T-cell (primary cell): ENCODE measurements around the gene DNAAF3. TPM values are rescaled to one million over a fixed set of nuclear protein-coding genes. Genes with fewer than 3 reads are reported as not detected.

ENCODE experiments used
- ATAC-seq, 4 experiments: fragments of 200-7000 bp in 3 of 4; fragments of 150-1000 bp in 1 of 4; cut with Tn5 transposase; replicated peaks in 1 of 4; 1 replicate in 3 of 4; 2 replicates in 1 of 4; pipeline ENCODE4 v1.10.0; 2021; ENCODE audit warnings: moderate library complexity in 3 of 4, mild to moderate bottlenecking in 2 of 4, moderate number of reproducible peaks in 1 of 4
- CTCF ChIA-PET, 2 donors: fragments of 300-600 bp; sonication (Branson Sonifier 250); formaldehyde crosslinking; loops; one replicate each; lab custom pipeline; 2022; ENCODE audit warnings: antibody characterized with exemption in 2 of 2; lab: Charles Lee
- POLR2A ChIA-PET, 2 donors: fragments of 300-600 bp; sonication (Branson Sonifier 250); formaldehyde crosslinking; loops; one replicate each; lab custom pipeline; 2022; ENCODE audit warnings: antibody characterized with exemption in 2 of 2; lab: Charles Lee
- DNase-seq, 35 experiments: peaks; one replicate each; pipeline versions ENCODE4 v3.0.0 to v3.0.0-alpha.2; 2013 to 2023
- H3K27ac ChIP-seq: one replicate; pipeline ENCODE4 v1.5.1; 2013; ENCODE audit warnings: low read length
- H3K27me3 ChIP-seq, 2 experiments: replicated peaks in 1 of 2; 1 replicate in 1 of 2; 2 replicates in 1 of 2; pipeline versions ENCODE4 v1.6.1 to v1.7.0; 2013; ENCODE audit warnings: low read length in 1 of 2, mixed read lengths in 1 of 2; ENCODE audit not compliant: control insufficient read depth in 2 of 2, insufficient read depth in 2 of 2; ENCODE audit errors: extremely low read depth in 1 of 2
- H3K36me3 ChIP-seq, 2 donors: 1 replicate in 1 of 2; 2 replicates in 1 of 2; pipeline versions ENCODE4 v1.6.1 to v1.7.0; 2013; ENCODE audit warnings: low read length in 1 of 2; ENCODE audit not compliant: control insufficient read depth in 2 of 2, insufficient read depth in 1 of 2; ENCODE audit errors: extremely low read depth in 1 of 2
- H3K4me1 ChIP-seq, 2 experiments: 1 replicate in 1 of 2; 2 replicates in 1 of 2; pipeline versions ENCODE4 v1.6.1 to v1.7.0; 2013; ENCODE audit warnings: low read length in 2 of 2, mixed read lengths in 1 of 2; ENCODE audit not compliant: insufficient read depth in 2 of 2, control insufficient read depth in 1 of 2; ENCODE audit errors: extremely low read depth in 1 of 2
- H3K4me3 ChIP-seq, 2 donors: 1 replicate in 1 of 2; 2 replicates in 1 of 2; pipeline versions ENCODE4 v1.5.1 to v1.7.0; 2013; ENCODE audit warnings: mild to moderate bottlenecking in 2 of 2, low read length in 1 of 2, moderate library complexity in 1 of 2; ENCODE audit not compliant: control insufficient read depth in 1 of 2; ENCODE audit errors: extremely low read depth in 1 of 2
- H3K9me3 ChIP-seq: 2 replicates; pipeline ENCODE4 v1.7.0; 2013
- H3K27ac Mint-ChIP-seq, 2 donors: one replicate each; pipeline ENCODE4 v1.8.0; 2020 to 2021; ENCODE audit warnings: mild to moderate bottlenecking in 2 of 2, mixed read lengths in 2 of 2
- H3K27me3 Mint-ChIP-seq, 2 donors: one replicate each; pipeline ENCODE4 v1.8.0; 2021 to 2022; ENCODE audit warnings: mixed read lengths in 2 of 2
- H3K36me3 Mint-ChIP-seq: one replicate; pipeline ENCODE4 v1.8.0; 2021; ENCODE audit warnings: mixed read lengths
- H3K4me1 Mint-ChIP-seq, 3 donors: one replicate each; pipeline ENCODE4 v1.8.0; 2020 to 2022; ENCODE audit warnings: mixed read lengths in 3 of 3, mild to moderate bottlenecking in 1 of 3
- H3K4me3 Mint-ChIP-seq, 3 donors: one replicate each; pipeline ENCODE4 v1.8.0; 2020 to 2022; ENCODE audit warnings: mild to moderate bottlenecking in 3 of 3, mixed read lengths in 3 of 3, moderate library complexity in 3 of 3
- H3K9me3 Mint-ChIP-seq, 3 donors: one replicate each; pipeline ENCODE4 v1.8.0; 2020 to 2022; ENCODE audit warnings: mixed read lengths in 3 of 3
- WGBS: methylation state at CpG from one replicate; pipeline ENCODE4 v1.1.5; 2013; ENCODE audit warnings: missing lambda C conversion rate; ENCODE audit not compliant: insufficient coverage; 5-methylcytosine and 5-hydroxymethylcytosine counted together
- total RNA-seq, 35 experiments: library from RNA in 6 of 35; stranded (reverse) in 6 of 35; fragments of 120-200 nt in 1 of 35; gene quantifications; one replicate each; pipeline versions ENCODE4 v1.2.1 to v1.2.4 and lab custom pipeline; 2013 to 2026

Gene DNAAF3
- total RNA-seq, 5 donors from 2014 or later (not counting 1 experiment from before 2014, with no cell fraction given) = not detected

- ChIA-PET POLR2A (no interaction called here), CTCF (no interaction called here)
- H3K9me3 Mint-ChIP-seq = no peaks in the 10 kb centered on the region
- H3K4me3 Mint-ChIP-seq = no peak overlapping the region
- 96% methylated on average over 10 of the region's 16 CpGs for WGBS
- DNase-seq (no peak), ATAC-seq (no peak)
- Histone ChIP-seq H3K4me3 (no peak overlapping the region), H3K27ac (no peak overlapping the region), H3K36me3 (no peaks in the 10 kb centered on the region), H3K9me3 (no peaks in the 10 kb centered on the region), H3K4me1 (no peaks in the 10 kb centered on the region), H3K27me3 (peaks cover 2 to 56% of the 10 kb centered on the region in 2 experiments)
- peaks cover 42 to 67% of the 10 kb centered on the region in 2 donors for H3K27me3 Mint-ChIP-seq
- H3K4me1 Mint-ChIP-seq = no peaks in the 10 kb centered on the region
- H3K27ac Mint-ChIP-seq = no peak overlapping the region
- no peaks in the 10 kb centered on the region for H3K36me3 Mint-ChIP-seq
These were observed 35.0 kb downstream of the DNAAF3 start for GRCh38 chr19:55131421-55131820.

GRCh38 chr19:55119053-55119452 is 47.4 kb downstream of the DNAAF3 start:
- H3K27ac ChIP-seq = no peak overlapping the region
- DNase-seq = peak in 3 of 35 experiments; percentile 4 to 42 (median 6)
- H3K4me3 ChIP-seq = no peak overlapping the region
- CTCF ChIA-PET = interaction anchor here in 1 of 2 donors (0.6 kb wide), 1 partner anchor 486 kb away, joined by 3 read pairs; no protein-coding TSS in a partner anchor
- Mint-ChIP-seq H3K4me1 (peaks cover 30 to 42% (median 41%) of the 10 kb centered on the region in 3 donors), H3K27me3 (peaks cover 12 to 15% of the 10 kb centered on the region in 2 donors), H3K4me3 (peak overlapping the region; percentile 95 to 97 (median 96)), H3K27ac (peak overlapping the region; percentile 53 to 75), H3K36me3 (no peaks in the 10 kb centered on the region), H3K9me3 (no peaks in the 10 kb centered on the region)
- H3K27me3 ChIP-seq = peaks cover 2 to 8% of the 10 kb centered on the region in 2 experiments
- POLR2A ChIA-PET = no interaction called here
- peaks cover 12 to 41% of the 10 kb centered on the region in 2 experiments for H3K4me1 ChIP-seq
- ATAC-seq = no peak
- WGBS = 38% methylated on average over 8 of the region's 14 CpGs
- no peaks in the 10 kb centered on the region for H3K36me3 ChIP-seq
- H3K9me3 ChIP-seq = no peaks in the 10 kb centered on the region

GRCh38 chr19:55118401-55118991 is 47.9 kb downstream of the DNAAF3 start:
- Mint-ChIP-seq H3K27ac (peak overlapping the region in 1 of 2 donors; percentile 93), H3K36me3 (no peaks in the 10 kb centered on the region), H3K27me3 (peaks cover 6 to 10% of the 10 kb centered on the region in 2 donors), H3K9me3 (no peaks in the 10 kb centered on the region), H3K4me1 (peaks cover 30 to 46% (median 41%) of the 10 kb centered on the region in 3 donors), H3K4me3 (peak overlapping the region; percentile 95 to 97 (median 96))
- Histone ChIP-seq H3K4me1 (peaks cover 12 to 44% of the 10 kb centered on the region in 2 experiments), H3K4me3 (peak overlapping the region; percentile 58 to 94), H3K9me3 (no peaks in the 10 kb centered on the region), H3K27me3 (peaks cover 0 to 6% of the 10 kb centered on the region in 2 experiments), H3K27ac (no peak overlapping the region), H3K36me3 (peaks cover 0 to 2% of the 10 kb centered on the region in 2 donors)
- 49% methylated on average over 17 of the region's 22 CpGs for WGBS
- ChIA-PET CTCF (no interaction called here), POLR2A (interaction anchor here in 1 of 2 donors (0.9 kb wide), 1 partner anchor 670 kb away, joined by 5 read pairs; no protein-coding TSS in a partner anchor)
- DNase-seq (peak in 1 of 35 experiments; percentile 11), ATAC-seq (no peak)

GRCh38 chr19:55117663-55118391 is 48.6 kb downstream of the DNAAF3 start:
- Histone ChIP-seq H3K9me3 (no peaks in the 10 kb centered on the region), H3K27me3 (peaks cover 0 to 6% of the 10 kb centered on the region in 2 experiments), H3K4me3 (peak overlapping the region; percentile 58 to 94), H3K27ac (peak overlapping the region; percentile 42), H3K36me3 (peaks cover 3% of the 10 kb centered on the region in 2 donors), H3K4me1 (peaks cover 12 to 46% of the 10 kb centered on the region in 2 experiments)
- Mint-ChIP-seq H3K27ac (peak overlapping the region; percentile 82 to 93), H3K9me3 (no peaks in the 10 kb centered on the region), H3K27me3 (peaks cover 0 to 3% of the 10 kb centered on the region in 2 donors), H3K4me1 (peaks cover 30 to 46% (median 41%) of the 10 kb centered on the region in 3 donors), H3K4me3 (peak overlapping the region; percentile 95 to 97 (median 96)), H3K36me3 (no peaks in the 10 kb centered on the region)
- ChIA-PET CTCF (no interaction called here), POLR2A (interaction anchor here in 1 of 2 donors (0.6 to 0.9 kb wide), 2 partner anchors 517 to 669 kb away, joined by 5 read pairs; no protein-coding TSS in a partner anchor)
- ATAC-seq (peak; percentile 92 to 94 (median 94)), DNase-seq (peak; percentile 85 to 99 (median 92))
- under 1% methylated on average over 35 of the region's 44 CpGs for WGBS

- Histone ChIP-seq H3K27ac (peak within 1 kb of the TSS; percentile 68), H3K4me3 (peak within 1 kb of the TSS; percentile 87 to 94), H3K4me1 (peaks cover 12 to 46% of the 10 kb centered on the region in 2 experiments), H3K27me3 (peaks cover 0 to 3% of the 10 kb centered on the region in 2 experiments), H3K36me3 (peaks cover 3% of the 10 kb centered on the region in 2 donors), H3K9me3 (no peaks in the 10 kb centered on the region)
- no peaks in the 10 kb centered on the region for H3K36me3 Mint-ChIP-seq
- peak within 1 kb of the TSS; percentile 88 to 93 for H3K27ac Mint-ChIP-seq
- ATAC-seq = peak; percentile 11 to 31 (median 24)
- WGBS = under 1% methylated on average over 94 of the region's 97 CpGs
- H3K4me1 Mint-ChIP-seq = peaks cover 30 to 46% (median 41%) of the 10 kb centered on the region in 3 donors
- no peaks in the 10 kb centered on the region for H3K27me3 Mint-ChIP-seq
- peak within 1 kb of the TSS; percentile 95 to 97 (median 96) for H3K4me3 Mint-ChIP-seq
- ChIA-PET CTCF (interaction anchor here (0.5 to 0.7 kb wide), 2 partner anchors 13 to 582 kb away, joined by 3 to 8 read pairs; no protein-coding TSS in a partner anchor), POLR2A (no interaction called here)
- H3K9me3 Mint-ChIP-seq = no peaks in the 10 kb centered on the region
- peak in 4 of 35 experiments; percentile 14 to 26 (median 19) for DNase-seq
These were observed 49.4 kb downstream of the DNAAF3 start, which contains the start of gene PPP1R12C for GRCh38 chr19:55116859-55117662. Gene PPP1R12C, minus strand, starts transcription at chr19:55117637. Its CDS starts 94 bp downstream, at chr19:55117543.
